Keratinocyte (primary cell): ENCODE measurements around the gene SLC30A7.

Experiments used
- EZH2 ChIP-seq: IDR thresholded peaks from one replicate; pipeline ENCODE4 v1.6.1; 2012; ENCODE audit warnings: inconsistent platforms, mild to moderate bottlenecking, low read length, moderate library complexity
- TF ChIP-seq, protein P1 (sequence below), 3 experiments: IDR thresholded peaks in 1 of 3; conservative IDR thresholded peaks in 1 of 3; optimal IDR thresholded peaks in 1 of 3; 2 replicates in 2 of 3; 3 replicates in 1 of 3; pipeline versions ENCODE3 to v1.5.1; 2011; ENCODE audit warnings: low read length in 3 of 3, mild to moderate bottlenecking in 3 of 3, moderate library complexity in 2 of 3, control low read depth in 1 of 3, inconsistent platforms in 1 of 3; ENCODE audit not compliant: insufficient read depth in 2 of 3; ENCODE audit errors: extremely low read depth in 1 of 3

GRCh38 chr1:100988121-100988520, 92.2 kb downstream of the SLC30A7 start:
- TF ChIP-seq, protein P1, sequence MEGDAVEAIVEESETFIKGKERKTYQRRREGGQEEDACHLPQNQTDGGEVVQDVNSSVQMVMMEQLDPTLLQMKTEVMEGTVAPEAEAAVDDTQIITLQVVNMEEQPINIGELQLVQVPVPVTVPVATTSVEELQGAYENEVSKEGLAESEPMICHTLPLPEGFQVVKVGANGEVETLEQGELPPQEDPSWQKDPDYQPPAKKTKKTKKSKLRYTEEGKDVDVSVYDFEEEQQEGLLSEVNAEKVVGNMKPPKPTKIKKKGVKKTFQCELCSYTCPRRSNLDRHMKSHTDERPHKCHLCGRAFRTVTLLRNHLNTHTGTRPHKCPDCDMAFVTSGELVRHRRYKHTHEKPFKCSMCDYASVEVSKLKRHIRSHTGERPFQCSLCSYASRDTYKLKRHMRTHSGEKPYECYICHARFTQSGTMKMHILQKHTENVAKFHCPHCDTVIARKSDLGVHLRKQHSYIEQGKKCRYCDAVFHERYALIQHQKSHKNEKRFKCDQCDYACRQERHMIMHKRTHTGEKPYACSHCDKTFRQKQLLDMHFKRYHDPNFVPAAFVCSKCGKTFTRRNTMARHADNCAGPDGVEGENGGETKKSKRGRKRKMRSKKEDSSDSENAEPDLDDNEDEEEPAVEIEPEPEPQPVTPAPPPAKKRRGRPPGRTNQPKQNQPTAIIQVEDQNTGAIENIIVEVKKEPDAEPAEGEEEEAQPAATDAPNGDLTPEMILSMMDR (optimal IDR thresholded peaks at IDR 0.05 in 1 of 3, IDR thresholded peaks at IDR 0.05 in 1 of 3, conservative IDR thresholded peaks at IDR 0.05 in 1 of 3; ENCODE audit: extremely low read depth in 1 of 3, insufficient read depth in 2 of 3, low read length in 3 of 3) = no peak
- no peak for TF ChIP-seq EZH2
